Glomerular endothelial cell (primary cell): ENCODE measurements around the gene CLIC5. TPM values are rescaled to one million over a fixed set of nuclear protein-coding genes. Genes with fewer than 3 reads are reported as not detected.

Source experiments
- DNase-seq: peaks from one replicate; pipeline ENCODE4 v3.0.0-alpha.2; 2011; ENCODE audit warnings: low read depth, low spot score; ENCODE audit errors: extremely low read depth
- total RNA-seq: library from RNA; depleted of rRNA; stranded (reverse); fragments of >200 nt; gene quantifications from 2 replicates; pipeline ENCODE4 v1.2.3, GENCODE V29; 2015

CLIC5 gene
- total RNA-seq, 1 donor from 2014 or later, result 0.12 TPM

DNA sequence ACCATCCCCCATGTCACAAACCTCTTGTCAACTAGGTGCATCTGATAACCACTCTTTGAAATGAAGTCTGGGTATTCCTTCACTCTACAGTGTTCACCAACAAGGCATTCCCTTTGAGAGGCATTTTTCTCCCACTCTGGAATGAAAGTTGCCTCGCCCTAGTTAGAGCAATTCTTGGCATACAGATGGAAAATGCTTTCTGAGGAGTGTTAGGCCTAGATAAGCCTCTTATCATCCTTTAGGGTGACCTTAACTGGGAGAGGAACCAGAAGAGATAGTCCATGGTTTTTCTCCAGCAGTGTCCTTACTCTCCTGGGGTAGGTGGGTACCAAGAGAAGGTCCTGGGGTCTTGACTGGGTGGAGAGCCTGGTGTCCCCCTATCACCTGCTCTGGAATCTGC lies 14.8 kb downstream of the CLIC5 start:
- DNase-seq, result no peak

DNA sequence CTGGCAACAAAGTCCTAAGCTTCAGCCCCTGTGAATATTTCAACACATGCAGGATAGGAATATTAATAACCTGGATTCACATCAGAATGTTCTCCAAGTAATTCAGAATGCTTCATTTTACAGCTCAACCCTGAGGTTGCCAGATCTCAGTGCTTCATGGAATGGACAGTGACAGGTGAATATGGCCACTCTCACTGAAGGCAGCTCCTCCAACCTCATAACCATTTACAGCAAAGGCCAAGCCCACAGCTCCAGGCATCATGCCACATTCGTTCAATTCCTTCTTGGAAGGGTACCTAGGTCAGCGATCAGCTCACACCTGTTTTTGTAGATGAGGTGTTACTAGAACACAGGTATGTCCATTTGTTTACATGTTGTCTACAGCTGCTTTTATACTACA lies 17.1 kb downstream of the CLIC5 start:
- DNase-seq, result no peak

DNA sequence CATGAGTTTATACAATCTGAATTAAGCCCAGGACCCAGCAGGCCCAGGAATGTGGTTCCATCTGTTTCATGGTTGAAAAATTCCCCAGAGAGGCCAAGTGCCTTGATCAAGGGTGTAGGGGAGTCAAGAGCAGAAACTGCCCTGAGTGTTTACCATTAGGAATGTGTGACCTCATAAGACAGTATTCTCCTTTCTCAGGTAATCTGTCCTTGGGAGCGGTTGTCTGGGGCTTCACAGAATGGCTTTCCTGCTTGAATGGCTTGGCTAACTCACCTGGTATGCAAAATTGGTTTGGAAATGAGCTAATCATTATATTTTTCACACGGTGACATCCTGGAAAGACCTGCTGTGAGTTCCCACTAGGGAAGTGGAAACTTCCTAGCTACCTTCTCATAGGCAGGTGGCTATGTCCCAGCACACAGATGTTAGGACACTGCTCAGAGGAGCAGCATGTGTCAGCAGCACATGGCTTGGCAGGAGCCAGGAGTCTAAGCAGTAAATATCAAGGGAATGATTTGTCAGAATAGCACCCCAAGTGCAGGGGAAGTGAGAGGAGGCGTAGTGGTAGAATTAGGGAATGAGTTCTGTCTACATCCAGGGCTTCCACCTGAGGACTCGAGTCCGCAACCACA lies 17.7 kb downstream of the CLIC5 start:
- DNase-seq, result no peak

DNA sequence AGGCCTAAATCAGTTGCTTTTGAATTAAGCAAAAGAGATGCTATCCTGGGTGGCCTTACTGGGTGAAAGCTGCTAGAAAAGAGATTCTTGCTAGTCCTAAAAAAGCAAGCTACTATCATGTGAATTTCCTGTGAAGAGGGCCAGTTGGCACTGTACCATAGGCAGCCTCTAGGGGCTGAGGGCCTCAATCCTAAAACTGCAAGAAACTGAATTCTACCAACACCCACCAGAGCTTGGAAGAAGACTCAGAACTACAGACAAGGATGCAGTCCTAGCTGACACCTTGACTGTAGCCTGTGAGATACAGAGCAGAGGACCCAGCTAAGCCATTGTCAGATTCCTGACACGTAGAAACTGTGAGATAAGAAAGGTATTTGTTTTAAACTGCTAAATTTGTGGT lies 24.5 kb downstream of the CLIC5 start:
- no peak for DNase-seq

DNA sequence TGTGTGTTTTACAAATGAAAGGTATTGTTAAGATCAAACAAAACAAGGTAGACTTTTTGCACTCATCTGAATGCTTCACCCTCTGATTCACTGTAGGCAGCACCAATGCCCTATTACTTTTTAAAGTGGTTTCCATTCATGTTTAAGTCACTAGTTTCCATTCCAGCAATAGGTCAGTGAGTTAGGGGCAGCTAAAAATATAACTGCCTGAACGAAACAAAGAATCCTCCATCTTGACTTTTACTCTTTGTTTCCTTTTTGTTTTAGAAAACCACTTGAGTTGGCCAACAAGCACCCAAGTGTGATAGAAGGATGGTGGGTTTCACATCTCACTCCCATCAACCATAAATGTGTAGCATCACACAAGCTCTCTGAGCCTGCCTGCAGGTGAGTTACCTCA lies 25.5 kb downstream of the CLIC5 start:
- no peak for DNase-seq

DNA sequence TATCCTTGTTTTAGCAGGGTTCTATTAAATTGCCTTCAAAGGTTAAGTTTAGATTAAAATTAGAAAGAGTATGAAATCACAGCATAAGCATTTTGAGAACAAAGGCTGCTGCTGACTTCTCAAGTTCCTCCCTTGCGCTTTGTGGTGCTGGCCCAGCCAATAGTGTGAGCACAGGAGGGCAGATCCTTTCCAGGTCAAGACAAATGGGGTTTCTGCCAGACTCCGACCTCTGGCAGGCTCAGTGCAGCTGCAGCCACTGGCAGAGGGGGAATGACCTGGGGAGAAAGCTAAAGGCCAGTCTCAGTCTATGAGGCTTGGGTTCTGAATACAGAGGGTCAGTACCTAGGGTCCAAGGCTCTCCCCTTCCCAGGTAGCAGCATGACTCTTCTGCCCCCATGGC lies 27.0 kb downstream of the CLIC5 start:
- no peak for DNase-seq

DNA sequence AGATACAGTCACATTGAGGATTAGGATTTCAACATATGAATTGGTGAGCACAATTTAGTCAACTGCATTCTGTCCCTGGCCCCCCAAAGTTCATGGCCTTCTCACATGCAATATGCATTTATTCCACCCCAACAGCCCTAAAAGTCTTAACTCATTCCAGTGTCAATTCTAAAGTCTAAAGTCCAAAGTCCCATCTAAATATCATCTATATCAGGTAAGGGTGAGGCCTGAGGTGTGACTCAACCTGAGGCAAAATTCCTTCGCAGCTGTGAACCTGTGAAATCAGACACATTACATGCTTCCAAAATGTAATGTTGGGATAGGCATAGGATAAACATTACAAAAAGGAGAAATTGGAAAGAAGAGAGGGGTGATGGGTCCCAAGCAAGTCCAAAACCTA lies 27.8 kb downstream of the CLIC5 start:
- no peak for DNase-seq

DNA sequence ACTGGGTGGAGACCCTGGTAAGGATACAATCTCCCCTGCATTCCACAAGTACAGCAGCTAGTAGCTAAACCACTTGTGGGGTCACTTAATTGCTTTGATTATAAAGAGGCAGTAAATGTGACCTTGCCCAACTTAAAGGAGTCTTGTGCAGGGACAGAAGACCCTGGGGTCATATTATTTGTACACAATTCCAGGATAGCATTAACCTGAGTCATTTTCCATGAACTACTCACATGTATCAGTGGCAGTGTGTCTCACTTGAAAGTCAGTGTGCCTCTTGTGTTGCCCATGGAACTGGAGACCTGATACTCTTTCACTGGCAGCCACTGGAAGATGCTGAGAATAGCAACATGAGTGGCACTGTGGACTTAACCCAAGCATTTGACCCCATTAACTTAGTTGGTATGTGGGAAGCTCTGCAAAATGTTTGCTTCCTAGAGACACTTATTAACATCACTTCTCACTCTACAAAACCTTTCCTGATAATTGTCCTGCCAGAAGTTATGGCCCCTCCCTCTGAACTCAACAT lies 28.9 kb downstream of the CLIC5 start:
- no peak for DNase-seq

DNA sequence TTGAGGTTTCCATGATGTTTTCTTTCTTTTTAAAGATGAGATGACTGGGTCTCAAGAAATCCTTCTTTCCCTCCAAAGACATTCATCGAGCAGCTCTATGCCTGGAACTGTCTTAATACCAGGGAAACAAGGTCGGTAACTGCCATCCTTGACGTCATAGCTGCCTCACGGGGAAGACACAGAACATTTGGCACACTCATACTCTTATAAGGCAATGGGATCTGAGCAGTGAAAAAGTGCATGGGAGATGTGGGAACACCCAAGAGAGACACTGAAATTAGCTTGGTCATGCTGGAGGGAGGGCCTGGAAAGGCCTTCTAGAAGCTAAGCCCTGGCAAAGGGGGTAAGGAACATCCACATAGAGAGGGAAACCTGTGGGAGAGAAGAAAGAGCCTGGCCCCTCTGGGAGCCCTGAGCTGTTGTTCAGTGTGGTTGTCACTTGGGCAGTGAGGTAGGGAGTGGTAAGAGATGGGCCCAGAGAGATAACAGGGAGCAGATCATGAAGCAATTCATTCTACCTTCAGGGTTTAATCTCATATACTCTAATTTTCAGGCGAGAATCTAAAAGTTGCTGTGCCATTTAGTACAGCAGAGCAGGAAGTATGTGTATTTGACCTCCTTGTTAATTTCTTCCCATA lies 30.8 kb downstream of the CLIC5 start:
- no peak for DNase-seq

DNA sequence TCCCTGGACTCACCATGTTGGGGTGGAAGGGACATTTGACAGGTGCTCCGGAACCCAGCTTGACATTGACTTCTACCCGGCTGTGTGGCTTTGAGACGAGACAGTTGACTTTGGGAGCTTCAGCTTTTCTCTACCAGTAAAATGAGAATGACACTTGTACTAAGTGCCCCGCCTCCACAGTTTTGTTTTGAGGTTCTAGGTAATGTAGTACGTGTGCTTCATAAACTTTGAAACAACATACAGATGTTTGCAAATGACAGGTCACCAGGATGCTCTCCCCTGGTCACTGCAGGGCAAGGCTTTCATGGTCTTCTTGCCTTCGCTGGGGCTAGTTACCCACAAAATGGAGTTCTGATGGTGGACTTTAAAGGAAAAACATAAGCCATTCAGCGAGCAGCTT lies 31.3 kb downstream of the CLIC5 start:
- DNase-seq, result no peak

DNA sequence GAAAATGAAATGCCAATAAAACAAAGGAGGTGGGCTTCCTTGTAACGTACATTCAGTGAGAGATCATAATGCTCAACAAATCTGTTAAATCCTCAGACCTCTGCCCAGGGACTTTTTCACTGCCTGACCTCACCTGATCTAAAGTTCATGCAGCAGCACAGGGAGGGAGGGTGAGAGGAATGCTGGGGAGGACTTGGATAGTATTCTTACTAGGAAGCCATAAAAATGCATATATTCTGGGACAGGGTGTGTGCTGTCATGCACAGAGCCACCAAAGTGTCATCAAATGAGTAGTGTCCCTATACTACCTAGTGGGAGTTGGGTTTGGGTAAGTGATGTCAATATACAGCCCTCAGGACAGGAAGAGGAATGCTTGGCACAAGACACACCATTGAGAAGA lies 32.6 kb downstream of the CLIC5 start:
- no peak for DNase-seq

DNA sequence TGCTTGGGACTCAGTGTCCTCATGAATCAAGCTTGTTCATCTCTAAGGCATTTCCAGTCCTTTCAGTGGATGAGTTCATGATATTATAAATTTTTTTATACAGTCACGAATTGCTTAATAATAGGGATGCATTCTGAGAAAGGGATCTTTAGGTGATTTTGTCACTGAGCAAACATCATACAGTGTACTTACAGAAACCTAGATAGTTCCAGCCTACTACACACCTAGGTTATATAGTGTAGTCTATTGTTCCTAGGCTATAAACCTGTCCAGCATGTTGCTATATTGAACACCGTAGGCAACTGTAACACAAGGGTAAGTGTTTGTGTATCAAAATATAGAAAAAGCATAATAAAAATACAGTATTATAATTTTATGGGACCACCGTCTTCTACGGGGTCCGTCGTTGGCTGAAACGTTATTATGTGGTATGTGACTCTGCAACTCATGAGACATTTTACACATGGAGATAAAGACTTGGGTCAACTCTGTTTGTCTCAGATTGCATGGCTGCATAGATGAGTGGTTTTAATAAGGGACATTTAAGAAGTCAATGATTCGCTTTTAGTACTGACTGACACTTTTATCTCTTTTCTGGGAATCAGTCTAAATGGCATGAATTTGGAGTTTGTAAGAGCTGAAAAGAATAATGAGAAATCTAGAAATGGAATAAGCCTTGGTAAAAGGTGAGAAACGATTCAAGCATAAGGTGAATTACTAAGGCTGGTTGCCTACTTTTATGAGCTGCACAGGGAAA lies 33.2 kb downstream of the CLIC5 start:
- DNase-seq, result no peak

DNA sequence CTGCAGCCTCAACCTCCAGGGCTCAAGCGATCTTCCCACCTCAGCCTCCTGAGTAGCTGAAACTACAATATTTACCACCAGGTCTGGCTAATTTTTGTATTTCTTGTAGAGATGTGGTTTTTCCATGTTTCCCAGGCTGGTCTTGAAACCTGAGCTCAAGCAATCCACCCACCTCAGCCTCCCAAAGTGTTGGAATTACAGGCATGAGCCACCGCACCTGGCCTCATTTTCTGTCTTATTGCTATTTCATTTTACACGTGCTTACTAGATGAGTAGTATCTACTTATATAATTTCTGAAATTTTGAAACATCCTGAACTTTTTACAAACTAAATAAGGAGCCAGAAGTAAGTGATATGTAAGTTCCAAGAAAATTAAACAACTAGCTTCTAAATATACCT lies 34.6 kb downstream of the CLIC5 start:
- no peak for DNase-seq

DNA sequence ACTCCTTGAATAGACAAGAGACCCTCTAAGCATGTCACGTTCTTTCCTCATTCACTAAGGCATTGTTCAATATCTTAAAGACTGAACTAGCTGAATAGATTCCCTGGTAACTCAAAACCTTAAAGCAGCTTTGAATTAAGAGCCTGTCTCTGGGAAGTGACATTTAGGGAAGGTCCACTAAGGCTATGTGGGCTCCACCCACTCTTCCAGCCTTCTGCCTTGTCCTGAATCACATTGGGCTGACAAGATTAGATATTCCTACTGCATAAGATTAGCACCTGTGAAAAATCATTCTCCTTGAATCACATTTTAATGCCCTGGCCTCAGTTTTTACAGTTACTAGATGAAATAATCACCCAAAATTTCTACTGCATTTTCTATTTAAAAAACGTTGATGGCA lies 36.3 kb downstream of the CLIC5 start:
- no peak for DNase-seq

DNA sequence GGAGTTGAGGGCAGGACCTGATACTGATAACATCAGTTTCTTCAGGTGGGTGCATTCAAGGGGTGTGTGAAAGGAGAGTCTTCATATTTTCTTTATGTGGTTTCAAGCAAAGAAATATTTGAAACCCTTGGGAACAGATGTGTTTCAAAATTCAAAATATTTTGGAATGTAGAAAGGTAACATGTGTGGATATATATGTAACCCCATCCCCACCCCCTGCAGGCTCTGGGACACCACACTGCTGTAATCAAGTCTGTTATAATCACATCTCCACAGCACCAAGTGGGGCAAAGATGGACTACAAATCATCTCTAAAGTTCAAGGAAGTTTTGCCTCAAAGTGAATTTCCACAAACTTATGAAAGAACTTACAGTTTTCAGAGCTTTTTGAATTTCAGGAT lies 41.1 kb downstream of the CLIC5 start:
- DNase-seq, result no peak

DNA sequence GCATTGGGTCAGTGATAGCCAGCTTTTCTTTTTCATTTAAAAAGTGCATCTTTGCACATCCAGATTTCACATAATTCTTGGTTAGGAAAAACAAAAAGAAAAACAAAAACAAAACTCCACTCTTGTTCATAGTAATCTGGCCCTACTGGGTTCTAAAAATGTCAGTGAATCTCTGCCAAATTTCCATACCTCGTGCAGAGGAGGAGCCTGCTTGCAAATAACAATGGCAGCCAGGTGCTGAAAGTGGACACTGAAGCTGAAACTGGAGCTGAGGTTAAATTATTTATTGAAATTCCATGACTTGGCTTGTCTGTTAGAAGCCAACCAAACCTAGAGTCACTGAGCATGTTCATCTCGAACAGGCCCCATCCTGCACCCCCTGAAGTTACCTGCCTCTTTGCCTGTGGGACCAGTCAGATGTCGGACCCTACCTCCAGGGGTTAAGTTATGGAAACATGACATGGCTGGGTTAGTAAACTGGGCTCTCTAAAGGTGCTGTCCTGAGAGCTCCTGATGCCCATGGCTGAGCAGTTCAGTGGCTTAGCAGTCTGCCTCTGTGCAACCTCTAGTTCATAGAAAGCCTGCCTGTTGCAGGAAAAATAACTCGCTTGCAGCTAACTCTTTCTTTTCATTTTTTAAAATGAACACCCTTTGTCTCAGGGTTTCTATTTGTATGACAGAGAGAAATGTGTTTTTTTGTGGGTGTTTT lies 42.7 kb downstream of the CLIC5 start:
- no peak for DNase-seq

DNA sequence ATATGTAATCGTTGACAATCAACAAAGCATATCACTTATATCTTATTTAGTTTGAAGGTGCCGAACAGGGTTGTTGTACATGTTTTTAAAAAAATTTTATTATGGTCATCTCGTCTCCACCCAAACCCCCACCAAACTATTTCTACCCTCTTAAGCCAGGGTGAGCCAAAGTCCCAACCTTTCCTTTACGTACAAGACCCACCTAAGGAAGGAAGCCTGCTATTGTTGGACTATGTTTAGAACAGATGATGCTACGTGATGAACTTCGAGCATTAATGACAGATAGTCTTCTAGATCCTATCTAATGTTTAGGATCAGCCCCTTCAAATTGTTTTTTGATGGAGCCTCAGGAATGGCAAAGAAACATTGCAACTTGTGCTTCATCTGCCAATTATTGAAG lies 44.4 kb downstream of the CLIC5 start:
- no peak for DNase-seq

DNA sequence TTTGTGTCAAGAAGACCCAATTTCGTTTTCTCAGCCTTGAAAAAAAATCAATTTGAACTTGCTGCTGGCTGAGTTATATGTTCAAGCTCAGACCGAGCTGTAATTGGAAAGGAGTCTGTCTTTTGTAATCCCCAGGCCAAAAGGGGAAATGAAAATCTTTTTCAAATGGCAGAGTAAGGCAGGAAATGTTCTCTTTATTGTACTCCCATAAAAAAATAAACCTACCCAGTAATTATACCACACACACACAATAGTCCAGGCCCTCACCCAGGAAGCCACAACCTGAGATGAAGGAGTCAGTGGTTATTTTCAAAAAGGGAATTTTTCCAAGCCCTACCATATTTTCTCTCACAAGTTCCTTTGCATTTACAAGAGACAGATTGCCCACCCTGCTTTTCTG lies 45.3 kb downstream of the CLIC5 start:
- DNase-seq, result no peak

DNA sequence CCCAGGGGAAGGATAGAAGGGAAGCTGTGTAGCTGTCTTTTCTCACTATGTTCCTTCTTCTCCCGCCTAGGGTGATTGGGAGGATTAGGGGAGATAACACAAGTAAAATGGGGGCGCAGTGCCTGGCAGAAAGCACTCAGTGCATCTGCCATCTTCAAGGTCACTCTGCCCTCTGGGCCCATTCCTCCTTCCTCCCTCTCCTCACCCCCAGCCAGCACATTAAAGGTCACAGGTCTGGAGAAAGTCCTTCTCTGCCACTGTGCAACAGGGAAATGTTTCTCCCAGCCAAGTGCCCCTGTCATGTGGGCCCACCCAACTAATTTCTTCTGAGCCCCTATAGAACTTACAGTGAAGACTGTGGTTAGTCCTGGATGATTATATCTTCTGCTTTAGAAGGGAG lies 45.8 kb downstream of the CLIC5 start:
- no peak for DNase-seq

DNA sequence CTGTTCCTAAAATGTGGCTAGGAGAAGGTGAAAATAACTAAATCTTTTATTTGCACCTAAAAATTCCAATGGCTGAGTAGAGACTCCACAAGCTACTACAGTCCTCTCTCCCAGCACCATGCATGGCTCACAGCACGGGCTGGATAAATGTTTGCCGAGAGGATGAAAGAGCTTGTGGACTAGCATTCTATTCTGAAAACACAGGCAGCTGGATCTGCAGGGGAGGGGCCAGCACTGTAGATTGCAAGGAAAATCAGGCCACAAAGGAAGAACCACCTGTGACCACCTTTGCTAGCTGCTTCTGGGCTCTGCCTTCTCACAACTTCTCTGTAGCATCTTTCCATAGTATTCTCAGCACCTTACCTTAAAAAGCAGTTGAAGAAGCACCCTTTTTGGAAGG lies 46.6 kb downstream of the CLIC5 start:
- no peak for DNase-seq

DNA sequence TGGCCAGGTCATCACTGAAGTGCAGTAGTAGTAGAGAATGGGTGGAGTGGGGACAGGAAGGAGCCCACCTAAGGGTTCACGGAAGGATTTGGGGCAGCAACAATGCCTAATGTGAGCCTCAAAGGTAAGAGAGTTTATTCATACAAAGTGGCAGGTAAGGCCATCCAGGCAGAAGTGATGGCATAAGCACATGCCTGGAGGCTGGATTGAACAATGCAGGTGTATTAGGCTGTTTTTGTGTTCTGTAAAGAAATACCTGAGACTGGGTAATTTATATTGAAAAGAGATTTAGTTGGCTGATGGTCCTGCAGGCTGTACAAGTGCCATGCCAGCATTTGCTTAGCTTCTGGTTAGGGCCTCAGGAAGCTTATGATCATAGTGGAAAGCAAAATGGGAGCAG lies 48.3 kb downstream of the CLIC5 start:
- DNase-seq, result no peak
